NCI-H82 treated with DMSO at 0.1 percent for 48 hours (cell line): Measurements from ENCODE around the gene MINDY4.

Experiments used
- DNase-seq: peaks from one replicate; lab custom pipeline; 2025; ENCODE audit not compliant: unreplicated experiment; lab: John Stamatoyannopoulos, UW

The MINDY4 gene

GRCh38 chr7:30912986-30913811 lies 142.0 kb downstream of the MINDY4 start:
- DNase-seq = no peak

- DNase-seq = no peak
These were observed 142.8 kb downstream of the MINDY4 start for GRCh38 chr7:30913821-30914515.

- no peak for DNase-seq
These were observed 143.4 kb downstream of the MINDY4 start for GRCh38 chr7:30914596-30914995.

GRCh38 chr7:30915005-30915601 lies 143.9 kb downstream of the MINDY4 start:
- DNase-seq = no peak

GRCh38 chr7:30915751-30916150 lies 144.5 kb downstream of the MINDY4 start:
- no peak for DNase-seq

GRCh38 chr7:30916255-30916654 lies 145.0 kb downstream of the MINDY4 start:
- DNase-seq = no peak

- no peak for DNase-seq
These were observed 145.6 kb downstream of the MINDY4 start for GRCh38 chr7:30916767-30917166.

- DNase-seq = no peak
These were observed 146.1 kb downstream of the MINDY4 start for GRCh38 chr7:30917216-30917893.

GRCh38 chr7:30918676-30919075 lies 147.5 kb downstream of the MINDY4 start:
- DNase-seq = no peak

GRCh38 chr7:30920021-30920583 lies 148.9 kb downstream of the MINDY4 start:
- no peak for DNase-seq

- no peak for DNase-seq
These were observed 149.6 kb downstream of the MINDY4 start for GRCh38 chr7:30920584-30921539.

- DNase-seq = no peak
These were observed 150.6 kb downstream of the MINDY4 start for GRCh38 chr7:30921540-30922401.

- no peak for DNase-seq
These were observed 151.4 kb downstream of the MINDY4 start for GRCh38 chr7:30922596-30922995.

GRCh38 chr7:30923009-30923773 lies 152.0 kb downstream of the MINDY4 start:
- DNase-seq = no peak

- DNase-seq = no peak
These were observed 152.7 kb downstream of the MINDY4 start for GRCh38 chr7:30923774-30924413.

- no peak for DNase-seq
These were observed 153.4 kb downstream of the MINDY4 start for GRCh38 chr7:30924624-30925023.

GRCh38 chr7:30925117-30925516 lies 153.9 kb downstream of the MINDY4 start:
- DNase-seq = no peak

- DNase-seq = no peak
These were observed 154.7 kb downstream of the MINDY4 start for GRCh38 chr7:30925913-30926312.
